HepG2 (cell line): ENCODE results near the gene RNPEPL1. TPM values are rescaled to one million over a fixed set of nuclear protein-coding genes. Genes with fewer than 3 reads are reported as not detected.

Experiments
- BCL6 ChIP-seq: IDR thresholded peaks from 2 replicates; pipeline ENCODE4 v1.6.1; 2016; ENCODE audit warnings: missing genetic modification reagents, missing compliant biosample characterization
- CENPX ChIP-seq: sonication (generic); formaldehyde crosslinking; IDR thresholded peaks from 2 replicates; pipeline ENCODE4 v1.9.0; 2021; ENCODE audit warnings: mild to moderate bottlenecking, missing genetic modification reagents, moderate library complexity
- CSRNP1 ChIP-seq: sonication (generic); formaldehyde crosslinking; IDR thresholded peaks from 2 replicates; pipeline ENCODE4 v1.8.1; 2023; ENCODE audit warnings: mild to moderate bottlenecking, missing genetic modification reagents
- DDIT3 ChIP-seq: sonication (generic); formaldehyde crosslinking; IDR thresholded peaks from 2 replicates; pipeline ENCODE4 v1.4.0; 2020; ENCODE audit warnings: mild to moderate bottlenecking, missing genetic modification reagents
- HOMEZ ChIP-seq: IDR thresholded peaks from 2 replicates; pipeline ENCODE4 v1.6.1; 2016; ENCODE audit warnings: low read depth
- LBX2 ChIP-seq: sonication (generic); formaldehyde crosslinking; IDR thresholded peaks from 2 replicates; pipeline ENCODE4 v1.5.0; 2020; ENCODE audit warnings: missing genetic modification reagents, mild to moderate bottlenecking, borderline replicate concordance
- MAX ChIP-seq: IDR thresholded peaks from 2 replicates; pipeline ENCODE4 v1.6.1; 2012; ENCODE audit warnings: inconsistent platforms
- SKIL ChIP-seq: sonication (generic); formaldehyde crosslinking; IDR thresholded peaks from 2 replicates; pipeline ENCODE4 v1.8.0; 2022; ENCODE audit warnings: missing genetic modification reagents, mild to moderate bottlenecking, moderate library complexity, borderline replicate concordance
- SP4 ChIP-seq: sonication (generic); formaldehyde crosslinking; IDR thresholded peaks from 2 replicates; pipeline ENCODE4 v1.8.1; 2023; ENCODE audit warnings: mild to moderate bottlenecking, missing genetic modification reagents
- SRF ChIP-seq: IDR thresholded peaks from 2 replicates; pipeline ENCODE4 v1.6.1; 2011; ENCODE audit warnings: mild to moderate bottlenecking, low read depth, low read length, moderate library complexity
- YY1 ChIP-seq: IDR thresholded peaks from 2 replicates; pipeline ENCODE4 v1.6.1; 2011; ENCODE audit warnings: low read length, low read depth, moderate library complexity, mild to moderate bottlenecking; ENCODE audit not compliant: insufficient read depth, insufficient replicate concordance
- ZBTB34 ChIP-seq: sonication (generic); formaldehyde crosslinking; IDR thresholded peaks from 2 replicates; pipeline ENCODE4 v1.8.0; 2022; ENCODE audit warnings: mild to moderate bottlenecking, missing genetic modification reagents
- ZNF207 ChIP-seq: fragments of 450-650 bp; IDR thresholded peaks from 2 replicates; pipeline ENCODE4 v1.6.1; 2016; ENCODE audit warnings: antibody characterized with exemption, borderline replicate concordance
- ZNF234 ChIP-seq: sonication (generic); formaldehyde crosslinking; conservative IDR thresholded peaks from 2 replicates; pipeline ENCODE4 v1.5.1; 2020; ENCODE audit warnings: mild to moderate bottlenecking, missing genetic modification reagents
- ZNF24 ChIP-seq: fragments of 450-650 bp; IDR thresholded peaks from 2 replicates; pipeline ENCODE4 v1.6.1; 2017; ENCODE audit warnings: antibody characterized with exemption, mild to moderate bottlenecking
- ZNF431 ChIP-seq: sonication (generic); formaldehyde crosslinking; IDR thresholded peaks from 2 replicates; pipeline ENCODE4 v1.9.0; 2022; ENCODE audit warnings: missing genetic modification reagents, low read depth, mild to moderate bottlenecking, borderline replicate concordance
- ZNF543 ChIP-seq: sonication (generic); formaldehyde crosslinking; IDR thresholded peaks from 2 replicates; pipeline ENCODE4 v1.4.0; 2020; ENCODE audit warnings: mild to moderate bottlenecking, missing genetic modification reagents
- ZNF556 ChIP-seq: sonication (generic); formaldehyde crosslinking; IDR thresholded peaks from 2 replicates; pipeline ENCODE4 v1.4.0; 2020; ENCODE audit warnings: mild to moderate bottlenecking, missing genetic modification reagents, borderline replicate concordance
- ZNF619 ChIP-seq: sonication (generic); formaldehyde crosslinking; IDR thresholded peaks from 2 replicates; pipeline ENCODE4 v1.4.0; 2020; ENCODE audit warnings: mild to moderate bottlenecking, missing genetic modification reagents
- polyA plus RNA-seq, 8 experiments: library from polyadenylated mRNA; depleted of rRNA in 3 of 8; stranded (reverse) in 7 of 8; unstranded in 1 of 8; fragments of >200 nt; fragmentation: Illumina TruSeq in 4 of 8; extraction: Trizol in 4 of 8; gene quantifications; 2 replicates each; pipeline versions ENCODE4 v1.2.1 to v1.2.3, GENCODE V29; 2011 to 2016; ENCODE audit warnings: low read depth in 4 of 8, missing spikeins in 1 of 8, mixed read lengths in 1 of 8; ENCODE audit not compliant: insufficient read depth in 1 of 8
- total RNA-seq, 5 experiments: library from RNA; depleted of rRNA; stranded (reverse); fragments of >200 nt; fragmentation: Illumina TruSeq; extraction: Trizol; gene quantifications; 2 replicates each; pipeline ENCODE4 v1.2.3, GENCODE V29; 2016; ENCODE audit warnings: low read depth in 1 of 5

Gene RNPEPL1
- total and polyA plus RNA-seq, 2 of the 13 experiments (the other 11 are each of a cell fraction or from before 2014, with no cell fraction given): 13.0 to 18.0 TPM

GRCh38 chr2:240565333-240566202 lies 2.7 kb upstream of the RNPEPL1 start (continued):
- peak; percentile 30; the same call in 1 of the 2 replicates for TF ChIP-seq SP4 (CRISPR knock-in tag)
- no peak; the same call in 1 of the 2 replicates for TF ChIP-seq ZNF431 (CRISPR knock-in tag)
- 0 out of 2 replicates have a peak, but pooled peaks have one; percentile 45 for TF ChIP-seq ZNF556 (CRISPR knock-in tag)
- 0 out of 2 replicates have a peak, but pooled peaks have one; percentile 70 for TF ChIP-seq LBX2
- 0 out of 2 replicates have a peak, but pooled peaks have one; percentile 18 for TF ChIP-seq CSRNP1 (CRISPR knock-in tag)
- no peak for TF ChIP-seq ZNF24
- TF ChIP-seq ZNF619: no peak
- TF ChIP-seq ZNF543 (CRISPR knock-in tag): peak; percentile 79
- no peak for TF ChIP-seq ZNF207
- TF ChIP-seq ZBTB34 (CRISPR knock-in tag): no peak
- TF ChIP-seq SKIL (CRISPR knock-in tag): no peak
- no peak for TF ChIP-seq SRF
- TF ChIP-seq MAX: peak; percentile 29; the same call in 1 of the 2 replicates
- TF ChIP-seq ZNF234 (CRISPR knock-in tag): no peak
- no peak; the same call in 1 of the 2 replicates for TF ChIP-seq BCL6
- no peak for TF ChIP-seq HOMEZ (CRISPR knock-in tag)
- TF ChIP-seq YY1: no peak
- TF ChIP-seq CENPX (CRISPR knock-in tag): no peak
- no peak for TF ChIP-seq DDIT3 (CRISPR knock-in tag)
